Activated T-helper 1 cell treated with anti-CD3 and anti-CD28 coated beads, Interleukin-2, amount 50 U/mL, for 16 hours (primary cell): ENCODE measurements around the gene TNNI3K.
A peak's percentile ranks its signal among the peaks of the same experiment; 100 is the strongest.
"Not testable (repeated sequence)": the region's sequence is repeated elsewhere in the genome, so short reads cannot be mapped to it uniquely, and the experiment has no call there.

Experiments used
- DNase-seq, 2 donors: peaks; one replicate each; pipeline ENCODE4 v3.0.0-alpha.2; 2020; ENCODE audit warnings: low read depth in 1 of 2, low spot score in 1 of 2

TNNI3K gene, protein sequence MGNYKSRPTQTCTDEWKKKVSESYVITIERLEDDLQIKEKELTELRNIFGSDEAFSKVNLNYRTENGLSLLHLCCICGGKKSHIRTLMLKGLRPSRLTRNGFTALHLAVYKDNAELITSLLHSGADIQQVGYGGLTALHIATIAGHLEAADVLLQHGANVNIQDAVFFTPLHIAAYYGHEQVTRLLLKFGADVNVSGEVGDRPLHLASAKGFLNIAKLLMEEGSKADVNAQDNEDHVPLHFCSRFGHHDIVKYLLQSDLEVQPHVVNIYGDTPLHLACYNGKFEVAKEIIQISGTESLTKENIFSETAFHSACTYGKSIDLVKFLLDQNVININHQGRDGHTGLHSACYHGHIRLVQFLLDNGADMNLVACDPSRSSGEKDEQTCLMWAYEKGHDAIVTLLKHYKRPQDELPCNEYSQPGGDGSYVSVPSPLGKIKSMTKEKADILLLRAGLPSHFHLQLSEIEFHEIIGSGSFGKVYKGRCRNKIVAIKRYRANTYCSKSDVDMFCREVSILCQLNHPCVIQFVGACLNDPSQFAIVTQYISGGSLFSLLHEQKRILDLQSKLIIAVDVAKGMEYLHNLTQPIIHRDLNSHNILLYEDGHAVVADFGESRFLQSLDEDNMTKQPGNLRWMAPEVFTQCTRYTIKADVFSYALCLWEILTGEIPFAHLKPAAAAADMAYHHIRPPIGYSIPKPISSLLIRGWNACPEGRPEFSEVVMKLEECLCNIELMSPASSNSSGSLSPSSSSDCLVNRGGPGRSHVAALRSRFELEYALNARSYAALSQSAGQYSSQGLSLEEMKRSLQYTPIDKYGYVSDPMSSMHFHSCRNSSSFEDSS

DNA sequence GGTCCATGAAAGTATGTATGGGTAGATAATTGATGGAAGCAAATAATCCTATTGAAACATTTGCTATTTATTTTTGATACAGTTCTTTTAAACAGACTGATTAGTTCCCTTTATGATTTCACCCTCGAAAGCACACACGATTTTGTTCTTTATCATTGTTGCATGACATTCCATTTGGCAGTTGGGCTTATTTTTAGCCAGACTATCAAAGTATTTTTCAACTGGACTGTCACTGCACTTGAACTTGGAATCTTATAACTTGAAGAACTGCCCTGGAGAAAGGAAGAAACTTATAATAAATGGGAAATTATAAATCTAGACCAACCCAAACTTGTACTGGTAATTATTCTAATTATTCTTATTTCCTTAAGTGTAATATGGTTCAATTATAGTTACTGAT is at the start of gene TNNI3K:
TNNI3K (plus strand) TSS at position 235 of the 400 bp plus-strand sequence; CDS start at position 300, 65 bp downstream.
- no peak for DNase-seq

DNA sequence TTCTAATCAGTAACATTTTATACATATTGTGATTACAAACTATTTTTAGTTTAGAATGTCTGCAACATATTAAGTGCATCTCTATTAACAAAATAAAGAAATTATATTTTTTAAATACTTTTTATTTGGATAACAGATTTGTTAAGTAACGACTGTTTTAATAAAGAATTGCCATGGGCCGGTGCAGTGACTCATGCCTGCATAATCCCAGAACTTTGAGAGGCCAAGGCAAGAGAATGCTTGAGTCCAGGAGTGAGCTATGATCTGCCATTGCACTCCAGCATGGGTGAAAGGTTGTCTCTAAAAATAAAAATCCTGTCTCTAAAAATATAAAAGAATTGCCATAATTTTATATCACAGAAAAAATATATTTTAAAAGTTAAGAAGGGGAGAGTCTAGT is 41.3 kb upstream of the TNNI3K start:
- no peak for DNase-seq

- DNase-seq: no peak
These were observed 39.8 kb upstream of the TNNI3K start for GRCh38 chr1:74195339-74195738.

DNA sequence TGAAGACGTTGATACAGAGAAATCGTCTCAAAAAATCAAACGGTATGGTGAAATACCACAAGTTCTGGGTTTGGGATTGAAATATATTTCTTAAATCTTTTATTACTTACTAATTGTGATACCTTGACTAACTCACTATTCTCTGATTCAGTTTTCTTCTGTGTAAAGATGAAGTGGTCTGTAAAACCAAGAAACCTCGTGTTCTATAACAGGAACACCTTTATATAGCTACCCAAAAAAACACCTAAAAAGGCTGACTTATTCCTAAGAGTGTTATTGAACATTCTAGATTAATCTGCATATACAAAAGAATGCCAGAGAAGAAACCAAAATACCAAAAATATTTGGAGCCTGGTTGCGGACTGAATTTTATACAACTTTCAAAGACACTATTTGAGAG is 37.9 kb upstream of the TNNI3K start:
- DNase-seq: no peak

DNA sequence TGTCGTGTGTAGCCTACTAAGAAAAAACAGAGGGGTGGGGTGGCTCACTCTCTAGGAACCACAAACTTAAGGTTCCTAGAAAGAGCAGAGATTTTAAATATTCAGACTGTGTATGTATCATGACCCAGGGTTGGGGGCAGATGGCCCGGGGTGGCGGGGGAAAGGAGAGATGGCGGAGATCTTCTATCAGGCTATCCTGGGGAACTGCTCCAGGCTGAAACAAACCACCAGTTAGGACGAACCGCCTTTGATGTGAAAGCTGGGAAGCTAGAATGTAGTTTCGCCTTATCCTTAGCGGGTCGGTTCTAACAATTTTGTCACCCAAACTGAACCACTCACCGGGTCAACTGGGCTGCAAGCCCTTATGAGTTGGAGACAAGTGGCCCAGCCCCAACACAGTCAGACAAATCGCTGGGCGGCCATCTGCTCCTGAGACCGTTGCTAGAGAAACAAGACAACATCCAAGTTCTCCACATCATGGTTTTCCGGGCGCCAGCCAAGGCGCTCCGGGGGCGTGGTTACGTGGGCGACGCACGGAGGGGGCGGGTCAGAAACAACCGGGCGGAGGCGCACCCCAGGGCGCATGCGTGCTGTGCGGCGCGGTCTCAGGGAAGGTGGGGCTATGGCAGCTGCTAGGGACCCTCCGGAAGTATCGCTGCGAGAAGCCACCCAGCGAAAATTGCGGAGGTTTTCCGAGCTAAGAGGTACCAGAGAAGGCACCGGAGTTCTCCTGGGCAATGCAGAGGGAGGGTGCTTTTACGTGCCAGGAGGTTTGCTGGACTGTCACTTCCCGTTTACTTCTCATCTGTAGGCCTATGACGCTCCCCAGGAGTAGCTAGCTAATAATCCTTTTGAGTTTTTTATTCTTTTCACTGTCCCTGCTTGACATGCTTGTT is 37.3 kb upstream of the TNNI3K start, which contains the start of the genes FPGT and LRRIQ3:
FPGT (plus strand) TSS at position 586 of the 896 bp plus-strand sequence; CDS start at position 623, 37 bp downstream.
LRRIQ3 (minus strand) TSS at position 520 of the 896 bp plus-strand sequence. CDS start 14,492 bp downstream, outside the sequence.
- DNase-seq: peak; percentile 92 to 93

- no peak for DNase-seq
These were observed 35.7 kb upstream of the TNNI3K start for GRCh38 chr1:74199504-74199903.

DNA sequence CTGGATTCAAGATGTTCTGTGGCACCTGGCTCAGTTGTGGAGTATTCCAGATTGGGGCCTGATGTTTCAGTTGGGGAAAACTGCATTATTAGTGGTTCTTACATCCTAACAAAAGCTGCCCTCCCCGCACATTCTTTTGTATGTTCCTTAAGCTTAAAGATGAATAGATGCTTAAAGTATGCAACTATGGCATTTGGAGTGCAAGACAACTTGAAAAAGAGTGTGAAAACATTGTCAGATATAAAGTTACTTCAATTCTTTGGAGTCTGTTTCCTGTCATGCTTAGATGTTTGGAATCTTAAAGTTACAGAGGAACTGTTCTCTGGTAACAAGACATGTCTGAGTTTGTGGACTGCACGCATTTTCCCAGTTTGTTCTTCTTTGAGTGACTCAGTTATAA is 29.9 kb upstream of the TNNI3K start:
- DNase-seq: no peak

- no peak for DNase-seq
These were observed 20.0 kb upstream of the TNNI3K start for GRCh38 chr1:74215229-74215628.

DNA sequence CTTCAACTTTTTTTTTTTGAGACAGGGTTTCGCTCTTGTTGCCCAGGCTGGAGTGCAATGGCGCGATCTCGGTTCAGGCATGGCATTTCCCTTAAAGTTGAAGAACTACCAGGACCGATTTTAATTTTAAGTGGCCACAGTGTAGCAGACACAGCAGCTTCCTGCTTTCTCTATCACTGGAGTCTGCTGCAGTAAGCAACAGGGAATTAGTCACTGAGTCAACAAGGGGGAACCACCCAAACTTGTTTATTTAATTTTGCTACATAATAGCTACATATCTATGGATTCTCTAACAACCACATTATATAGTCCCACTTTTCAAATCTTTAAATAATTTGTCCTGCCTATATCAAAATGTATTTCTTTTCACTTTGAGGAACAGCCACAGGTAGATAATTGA is 12.5 kb upstream of the TNNI3K start:
- no peak for DNase-seq

- DNase-seq: no peak
These were observed 11.7 kb upstream of the TNNI3K start for GRCh38 chr1:74223453-74223852.

DNA sequence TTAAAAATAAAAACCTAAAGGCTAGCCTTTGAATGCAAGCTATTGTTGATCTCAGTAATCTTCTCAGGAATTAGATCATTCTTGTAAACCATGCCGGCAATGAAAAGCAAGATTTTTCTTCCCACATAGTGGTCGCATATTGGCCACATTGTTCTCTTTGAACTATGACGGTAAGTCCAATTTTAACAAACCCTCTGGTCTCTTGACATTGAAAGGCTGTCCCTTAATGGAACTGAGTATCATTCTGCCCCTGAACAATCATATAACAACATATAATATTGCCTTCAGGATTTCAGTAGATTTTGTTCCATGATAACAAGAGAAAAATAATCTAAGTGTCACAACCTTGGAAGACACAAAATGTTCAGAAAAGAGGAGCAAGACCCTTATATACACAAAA is 1.3 kb downstream of the TNNI3K start:
- no peak for DNase-seq

GRCh38 chr1:74237035-74237434 is 1.8 kb downstream of the TNNI3K start:
- DNase-seq: no peak

DNA sequence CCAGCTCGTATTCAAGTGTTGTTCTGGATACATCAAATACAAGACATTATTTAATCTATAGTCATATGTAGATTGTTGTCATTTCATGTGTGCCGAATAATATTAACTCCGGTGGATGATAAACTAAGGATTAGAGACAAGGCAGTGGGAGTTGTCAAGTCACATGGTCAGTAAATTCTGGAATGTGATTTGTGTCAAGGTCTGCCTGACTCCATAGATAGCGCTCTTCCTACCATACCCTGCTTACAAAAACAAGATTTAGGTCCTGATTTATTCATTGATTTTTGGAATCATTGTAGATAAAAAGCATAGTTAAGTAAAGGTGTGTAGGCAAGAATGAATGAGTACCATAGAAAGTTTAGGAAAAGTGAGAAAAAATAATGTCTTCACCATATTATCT is 2.6 kb downstream of the TNNI3K start:
- no peak for DNase-seq

DNA sequence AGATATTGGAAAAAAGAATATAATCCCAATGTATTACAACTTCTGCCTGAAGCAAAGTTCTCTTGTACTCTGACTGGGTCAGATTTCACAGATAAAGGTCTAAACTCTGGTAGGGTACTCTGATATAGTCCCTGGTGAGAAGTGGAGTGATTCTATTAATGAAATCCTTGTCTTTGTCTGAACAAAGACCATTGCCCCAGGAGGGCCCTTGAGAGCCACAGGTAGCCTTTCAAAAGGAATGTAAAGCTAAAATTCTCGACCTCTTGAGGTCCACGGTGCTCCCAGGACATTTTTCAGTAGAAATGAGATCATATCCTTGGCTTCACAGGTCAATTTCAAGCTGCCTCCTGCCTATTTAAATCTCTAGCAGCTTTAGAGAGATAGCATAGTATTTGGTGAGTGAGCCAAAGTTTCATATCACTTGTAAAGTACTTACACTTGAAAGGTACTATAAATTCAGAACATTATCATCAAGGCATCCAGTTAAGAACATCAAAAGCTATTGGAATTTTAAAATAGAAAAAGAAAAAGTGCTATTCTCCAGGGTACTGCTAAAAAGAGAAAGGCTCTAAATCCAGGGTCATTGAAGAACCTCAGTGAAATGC is 10.1 kb downstream of the TNNI3K start:
- no peak for DNase-seq

GRCh38 chr1:74246315-74246714 is 11.1 kb downstream of the TNNI3K start:
- no peak for DNase-seq

- no peak for DNase-seq
These were observed 12.8 kb downstream of the TNNI3K start for GRCh38 chr1:74247881-74248528.

DNA sequence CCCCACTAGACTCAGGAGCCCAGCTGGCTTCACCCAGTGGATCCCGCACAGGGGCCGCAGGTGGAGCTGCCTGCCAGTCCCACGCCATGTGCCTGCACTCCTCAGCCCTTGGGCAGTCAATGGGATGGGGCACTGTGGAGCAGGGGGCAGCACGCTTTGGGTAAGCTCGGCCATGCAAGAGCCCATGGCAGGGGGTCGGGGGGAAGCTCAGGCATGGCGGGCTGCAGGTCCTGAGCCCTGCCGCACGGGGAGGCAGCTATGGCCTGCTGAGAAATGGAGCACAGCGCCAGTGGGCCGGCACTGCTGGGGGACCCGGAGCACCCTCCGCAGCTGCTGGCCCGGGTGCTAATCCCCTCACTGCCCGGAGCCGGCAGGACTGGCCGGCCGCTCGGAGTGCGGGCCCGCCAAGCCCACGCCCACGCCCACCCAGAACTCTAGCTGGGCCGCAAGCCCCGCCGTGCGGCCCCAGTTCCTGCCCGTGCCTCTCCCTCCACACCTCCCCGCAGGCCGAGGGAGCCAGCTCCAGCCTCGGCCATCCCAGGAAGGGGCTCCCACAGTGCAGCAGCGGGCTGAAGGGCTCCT is 18.1 kb downstream of the TNNI3K start:
- not testable (repeated sequence) for DNase-seq

DNA sequence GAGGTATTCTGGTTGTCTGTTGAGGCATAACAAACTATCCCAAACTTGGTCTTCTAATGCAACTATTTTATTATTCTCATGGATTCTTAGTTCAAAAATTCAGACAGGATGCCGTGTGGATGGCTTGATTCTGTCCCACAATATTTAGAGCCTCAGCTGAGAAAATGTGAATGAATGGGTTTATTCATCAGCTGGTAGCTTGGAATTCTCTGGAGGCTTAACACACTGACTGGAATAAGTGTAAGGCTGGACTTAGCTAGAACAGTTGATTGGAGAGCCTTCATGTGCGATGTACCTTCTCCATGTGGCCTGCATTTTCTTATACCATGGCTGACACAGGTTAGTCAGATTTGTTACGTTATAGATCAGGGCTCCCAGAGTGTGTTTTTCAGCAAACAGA is 30.8 kb downstream of the TNNI3K start:
- DNase-seq: no peak

GRCh38 chr1:74271503-74271902 is 36.3 kb downstream of the TNNI3K start:
- no peak for DNase-seq
